Activated naive CD4-positive, alpha-beta T cell treated with Interleukin-2 at 50 U/mL for 16 hours (primary cell): Measurements from ENCODE around the gene PTGIS.

ENCODE experiments used
- DNase-seq: peaks from one replicate; pipeline ENCODE4 v3.0.0-alpha.2; 2020

The PTGIS gene

DNA sequence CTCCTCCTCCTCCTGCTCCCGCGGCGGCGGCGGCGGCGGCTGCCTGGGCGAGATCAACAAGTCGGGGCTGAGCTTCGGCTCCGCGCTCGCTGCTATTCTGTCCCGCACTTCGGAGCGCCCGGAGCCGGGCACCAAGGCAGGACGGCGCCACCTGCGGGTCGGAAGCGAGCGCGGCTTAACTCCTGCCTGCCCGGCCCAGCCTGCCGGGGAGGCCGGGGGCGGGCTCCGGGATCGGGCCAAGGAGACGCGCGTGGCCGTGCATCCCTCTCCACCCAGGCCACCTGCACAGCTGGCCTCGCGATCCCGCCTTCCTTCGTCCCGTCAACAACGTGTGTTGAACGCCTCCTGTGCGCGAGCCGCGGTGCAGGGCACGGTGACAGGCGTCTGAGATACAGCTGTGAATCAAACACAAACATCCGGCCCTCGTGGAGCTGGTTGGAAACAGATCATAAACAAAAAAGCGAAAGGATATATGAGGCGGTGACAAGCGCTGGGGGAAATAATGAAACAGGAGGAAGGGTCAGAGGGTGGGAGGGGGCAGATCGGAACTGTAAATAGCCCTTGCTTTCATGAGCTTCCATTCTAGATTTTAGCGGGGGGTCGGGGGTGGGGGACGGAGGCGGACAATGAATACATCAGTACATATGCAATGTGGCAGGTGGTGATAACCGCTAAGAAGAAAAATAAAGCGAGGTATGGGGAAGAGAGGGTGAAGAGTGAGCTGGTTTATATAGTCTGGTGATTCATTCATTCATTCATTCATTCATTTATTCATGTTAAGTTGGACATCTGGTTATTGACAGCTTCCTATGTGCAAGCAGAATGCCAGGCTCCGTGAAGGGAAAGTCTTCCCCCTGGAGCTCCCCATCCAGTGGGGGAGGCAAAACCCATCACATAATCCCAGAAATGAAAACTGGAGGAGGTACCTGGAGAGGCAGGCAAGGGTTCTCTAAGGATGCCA, 83.5 kb downstream of the PTGIS start:
- DNase-seq, result peak; percentile 68

- DNase-seq, result no peak
These were observed 84.2 kb downstream of the PTGIS start for GRCh38 chr20:49483696-49484123.

- no peak for DNase-seq
These were observed 84.8 kb downstream of the PTGIS start for GRCh38 chr20:49483018-49483695.

GRCh38 chr20:49482621-49483017, 85.3 kb downstream of the PTGIS start, which contains the start of gene KCNB1:
Gene KCNB1 (minus strand): TSS chr20:49482668. CDS start chr20:49482480, 188 bp downstream.
- DNase-seq, result peak; percentile 52

GRCh38 chr20:49482173-49482572, 85.8 kb downstream of the PTGIS start:
- DNase-seq, result no peak

- no peak for DNase-seq
These were observed 86.8 kb downstream of the PTGIS start for GRCh38 chr20:49481116-49481515.

DNA sequence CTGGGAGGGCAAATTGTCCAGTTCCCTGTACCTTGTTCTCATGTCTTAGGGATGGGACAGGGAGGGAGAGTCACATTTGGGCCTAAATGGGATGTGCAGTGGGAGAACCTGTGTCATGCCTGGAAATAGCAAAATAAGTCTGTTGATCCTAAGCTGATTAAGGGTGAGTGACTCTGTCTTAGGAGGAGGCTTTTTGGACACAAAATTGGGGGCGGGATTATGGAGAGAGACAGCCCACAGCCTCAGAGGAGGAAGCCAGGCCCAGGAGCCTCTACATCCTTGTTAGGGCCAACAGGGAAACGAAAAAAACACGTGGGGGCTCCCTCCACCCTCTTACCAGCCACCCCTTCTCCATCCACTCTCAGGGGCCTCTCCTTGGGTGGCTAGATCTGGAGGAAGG, 87.7 kb downstream of the PTGIS start:
- DNase-seq, result no peak

- no peak for DNase-seq
These were observed 88.2 kb downstream of the PTGIS start for GRCh38 chr20:49479785-49480184.

DNA sequence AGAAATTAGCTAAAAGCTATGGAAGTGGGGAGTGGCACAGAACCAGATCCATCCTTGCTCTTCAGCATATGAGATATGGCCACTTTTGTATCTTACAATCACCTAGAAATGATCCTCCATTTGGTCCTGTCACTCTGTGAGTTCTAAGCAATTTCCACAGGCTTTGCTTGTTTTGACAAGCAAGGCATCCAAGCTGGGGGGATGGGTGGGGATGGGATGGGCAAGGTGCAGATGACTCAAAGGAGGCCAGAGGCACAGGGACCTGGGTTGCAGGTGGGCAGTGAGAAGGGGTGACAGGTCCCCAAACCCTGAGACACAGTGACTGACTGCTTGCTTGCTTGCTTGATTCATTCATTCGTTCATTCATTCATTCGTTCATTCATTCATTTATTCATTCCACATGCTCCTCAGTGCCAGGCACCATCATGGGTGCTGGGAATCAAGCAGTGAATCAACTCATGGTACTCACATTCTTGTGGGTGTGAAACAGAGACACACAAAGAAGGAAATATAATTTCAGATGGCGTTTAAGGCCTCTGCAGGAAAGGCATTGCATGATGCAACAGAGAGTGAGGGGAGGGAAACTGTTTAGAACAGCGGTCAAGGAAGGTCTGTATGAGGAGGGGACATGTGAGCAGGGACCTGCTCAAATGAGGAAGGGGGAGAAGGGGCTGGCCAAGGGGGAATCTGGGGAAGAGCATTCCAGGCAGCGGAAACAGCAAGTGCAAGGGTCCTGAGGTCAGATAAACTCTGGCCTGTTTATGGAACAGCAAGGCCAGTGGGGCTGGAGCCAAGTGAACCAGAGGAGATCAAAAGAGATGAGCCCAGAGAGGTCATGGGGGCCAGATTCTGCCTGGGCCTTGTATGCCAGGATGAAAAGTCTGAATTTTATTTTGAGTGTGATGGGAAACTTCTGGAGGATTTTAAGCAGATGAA, 88.9 kb downstream of the PTGIS start:
- no peak for DNase-seq

GRCh38 chr20:49478266-49478665, 89.7 kb downstream of the PTGIS start:
- DNase-seq, result no peak

DNA sequence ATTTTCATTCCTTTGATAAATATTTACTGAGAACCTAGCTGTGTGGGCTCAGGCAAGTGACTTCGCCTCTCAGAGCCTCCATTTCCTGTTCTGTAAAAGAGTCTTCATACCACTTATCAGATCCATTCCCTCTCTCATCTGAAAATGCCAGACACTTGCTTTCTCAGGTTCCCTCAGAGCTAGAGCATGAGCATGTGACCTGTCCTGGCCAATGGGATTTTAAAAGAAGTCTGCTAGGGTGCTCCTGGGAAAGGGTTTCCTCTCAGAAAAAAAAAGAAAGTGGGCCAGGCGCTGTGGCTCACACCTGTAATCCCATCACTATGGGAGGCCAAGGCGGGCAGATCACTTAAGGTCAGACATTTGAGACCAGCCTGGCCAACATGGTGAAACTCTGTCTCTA, 90.7 kb downstream of the PTGIS start:
- DNase-seq, result no peak

DNA sequence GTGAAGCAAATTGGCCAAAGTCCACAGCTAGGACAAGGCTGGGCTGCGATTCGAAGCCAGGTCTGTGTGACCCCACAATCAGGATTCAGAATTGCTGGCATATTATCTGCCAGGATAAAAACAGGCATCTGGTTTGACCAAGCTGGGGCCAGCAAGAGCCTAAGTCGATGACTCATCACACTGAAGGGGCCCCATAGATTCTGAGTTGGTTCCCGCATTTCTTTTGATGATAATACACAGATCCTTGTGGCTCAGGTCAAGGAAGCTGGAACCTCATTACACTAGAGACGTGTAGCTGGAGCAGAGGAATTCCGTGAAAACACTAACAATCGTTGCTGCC, 92.0 kb downstream of the PTGIS start:
- DNase-seq, result no peak

DNA sequence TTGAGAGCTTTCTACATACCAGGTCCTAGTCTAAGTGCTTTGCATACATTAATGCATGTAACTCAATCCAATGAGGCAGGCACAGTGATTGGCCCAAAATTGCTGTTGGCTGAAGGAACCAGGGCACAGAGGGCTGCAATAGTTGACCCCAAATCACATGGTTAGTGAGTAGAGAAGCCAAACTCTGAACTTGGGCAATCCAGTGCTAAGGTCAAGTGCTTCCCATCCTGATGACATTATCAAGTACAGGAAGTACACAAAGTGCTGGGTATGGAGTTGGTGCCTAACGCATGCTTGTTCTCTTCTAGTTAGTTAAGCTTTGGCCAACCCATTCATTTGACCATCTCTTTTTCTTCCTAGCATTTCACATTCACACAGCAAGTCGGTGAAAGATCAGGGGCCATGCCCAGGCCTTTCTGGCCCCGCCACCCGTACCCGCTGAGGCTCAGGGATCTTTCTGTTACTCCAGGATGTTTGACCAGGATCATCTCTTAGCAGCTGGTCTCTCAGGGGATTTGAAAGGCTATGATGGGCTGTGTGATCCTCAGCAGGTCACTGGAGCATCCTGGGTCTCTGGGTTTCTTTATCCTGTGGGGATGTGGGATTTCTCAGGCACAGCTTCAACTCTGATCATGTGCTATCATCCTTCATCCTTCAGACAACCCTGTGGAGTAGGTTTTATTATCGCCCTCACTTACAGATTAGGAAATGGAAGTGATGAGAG, 92.5 kb downstream of the PTGIS start:
- no peak for DNase-seq

DNA sequence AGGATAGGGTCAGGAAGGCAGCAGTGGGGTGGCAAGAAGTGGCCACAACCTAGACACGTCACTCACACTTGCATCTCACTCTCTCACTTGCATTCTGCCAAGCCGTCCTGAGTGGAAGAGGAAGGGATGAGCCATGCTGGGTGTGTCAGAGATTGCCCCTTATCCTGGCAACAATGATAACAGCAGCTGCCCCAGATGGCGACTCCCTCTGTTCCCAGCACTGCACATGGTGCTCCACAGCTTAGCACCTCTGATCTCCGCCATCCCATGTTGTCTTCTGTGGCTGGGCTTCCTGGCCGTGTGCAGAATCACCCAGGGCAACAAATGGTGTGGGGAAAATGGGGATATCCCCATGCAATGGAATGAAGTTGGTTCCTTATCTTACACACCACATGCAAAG, 96.5 kb downstream of the PTGIS start:
- DNase-seq, result no peak

DNA sequence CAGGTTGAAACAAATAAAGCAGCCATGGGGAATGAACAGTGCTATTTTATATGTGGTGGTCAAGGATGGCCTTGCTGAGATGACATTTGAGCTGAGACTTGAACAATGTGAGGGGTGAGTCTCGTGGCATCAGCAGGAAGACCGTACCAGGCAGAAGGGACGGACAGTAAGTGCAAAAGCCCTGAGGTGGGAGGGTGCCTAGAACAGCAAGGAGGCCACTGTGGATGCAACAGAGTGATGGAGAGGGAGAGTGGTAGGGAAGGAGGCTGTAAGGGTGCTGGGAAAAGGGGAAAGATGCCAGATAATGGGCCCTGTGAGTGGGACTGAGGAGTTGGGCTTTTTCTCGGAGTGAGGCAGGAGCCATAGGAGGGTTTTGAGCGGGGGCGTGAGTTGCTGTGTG, 97.0 kb downstream of the PTGIS start:
- no peak for DNase-seq

GRCh38 chr20:49469060-49469459, 98.9 kb downstream of the PTGIS start:
- no peak for DNase-seq

- DNase-seq, result no peak
These were observed 99.5 kb downstream of the PTGIS start for GRCh38 chr20:49468412-49468811.

DNA sequence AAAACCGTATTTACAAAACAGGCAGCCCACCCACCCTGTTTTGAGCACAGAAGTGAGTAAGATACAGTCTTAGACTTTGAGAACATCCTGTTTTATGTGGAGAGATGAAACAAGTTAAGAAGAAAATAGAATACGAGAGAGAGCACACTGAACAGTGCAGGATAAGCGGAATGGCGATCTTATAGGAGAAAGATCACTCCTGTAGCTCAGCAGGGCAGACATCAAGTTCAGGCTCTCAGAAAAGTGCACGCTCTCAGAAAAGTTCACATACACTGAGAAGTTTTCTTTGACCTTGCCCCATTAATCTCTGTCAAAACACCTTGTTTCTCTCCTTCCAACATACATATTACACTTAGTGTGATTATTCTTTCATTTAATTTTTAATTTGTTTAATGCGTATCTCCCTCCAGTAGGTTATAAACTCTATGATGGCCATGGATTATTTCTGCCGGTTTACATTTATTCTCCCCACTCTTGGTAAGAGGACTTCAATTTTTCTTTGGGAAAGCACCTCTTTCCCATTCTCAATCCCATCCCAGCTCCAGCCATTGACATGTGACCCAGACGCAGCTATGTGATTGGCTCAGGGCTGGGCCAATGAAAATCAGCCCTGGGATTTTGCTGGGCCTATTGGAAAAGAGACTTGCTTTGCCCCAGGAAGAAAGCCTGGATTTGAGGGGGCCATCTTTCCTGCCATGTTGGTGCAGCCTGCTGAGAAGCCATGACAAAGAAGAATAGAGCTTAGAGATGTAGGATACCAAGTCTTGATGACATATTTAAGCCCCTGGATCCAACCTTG, 101.6 kb downstream of the PTGIS start:
- no peak for DNase-seq

GRCh38 chr20:49464556-49464955, 103.4 kb downstream of the PTGIS start:
- DNase-seq, result no peak

DNA sequence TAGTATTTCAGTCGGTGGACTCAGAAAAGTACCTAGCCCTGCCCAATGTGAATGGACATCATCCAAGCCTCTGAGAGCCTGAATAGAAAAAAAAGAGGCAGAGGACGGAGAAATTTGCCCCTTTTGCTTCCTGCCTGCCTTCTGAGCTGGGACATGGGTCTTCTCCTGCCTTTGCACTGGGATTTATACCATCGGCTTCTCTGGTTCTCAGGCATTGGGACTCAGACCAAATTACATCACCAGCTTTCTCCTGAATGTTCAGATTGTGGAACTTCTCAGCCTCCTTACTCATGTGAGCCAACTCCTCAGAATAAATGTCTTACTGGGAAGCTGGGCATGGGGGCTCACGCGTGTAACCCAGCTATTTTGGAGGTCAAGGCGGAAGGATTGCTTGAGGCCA, 105.3 kb downstream of the PTGIS start:
- no peak for DNase-seq

- no peak for DNase-seq
These were observed 105.9 kb downstream of the PTGIS start for GRCh38 chr20:49461894-49462620.
